ENCODE data around the gene C10orf53.
A peak's percentile ranks its signal among the peaks of the same experiment; 100 is the strongest.

The C10orf53 gene

GRCh38 chr10:49744924-49745605 is 65.6 kb downstream of the C10orf53 start:
- POLR2A ChIA-PET = no interaction called here
- TF ChIP-seq CTCF (IDR thresholded peaks at IDR 0.05; ENCODE audit: control extremely low read depth, extremely low read depth, low read depth, missing control alignments) = no peak
- peak; percentile 12 for DNase-seq (ENCODE audit: extremely low spot score)

GRCh38 chr10:49745756-49746155 is 66.3 kb downstream of the C10orf53 start:
- DNase-seq (ENCODE audit: extremely low spot score) = no peak
- POLR2A ChIA-PET = no interaction called here
- no peak for TF ChIP-seq CTCF (IDR thresholded peaks at IDR 0.05; ENCODE audit: control extremely low read depth, extremely low read depth, low read depth, missing control alignments)
- CTCF ChIA-PET = no interaction called here

More at GRCh38 chr10:49744924-49745605, 65.6 kb downstream of the C10orf53 start:
- CTCF ChIA-PET = no interaction called here

- ChIA-PET POLR2A (no interaction called here), CTCF (no interaction called here)
- no peak for DNase-seq (ENCODE audit: extremely low spot score)
- no peak for TF ChIP-seq CTCF (IDR thresholded peaks at IDR 0.05; ENCODE audit: control extremely low read depth, extremely low read depth, low read depth, missing control alignments)
These were observed 67.3 kb downstream of the C10orf53 start for GRCh38 chr10:49746626-49747302.

Measured in GM10248 (cell line).